ENCODE data around the gene CACFD1.

- TF ChIP-seq ARNTL (CRISPR knock-in tag; IDR thresholded peaks at IDR 0.05; ENCODE audit: borderline replicate concordance, low read depth) (no peak), ZNF70 (CRISPR knock-in tag; IDR thresholded peaks at IDR 0.05) (no peak), CSRNP3 (CRISPR knock-in tag; IDR thresholded peaks at IDR 0.05) (no peak), TSHZ2 (CRISPR knock-in tag; IDR thresholded peaks at IDR 0.05) (no peak), TOX (CRISPR knock-in tag; IDR thresholded peaks at IDR 0.05; ENCODE audit: borderline replicate concordance) (no peak), ISL1 (CRISPR knock-in tag; IDR thresholded peaks at IDR 0.05) (no peak), CREB5 (CRISPR knock-in tag; IDR thresholded peaks at IDR 0.05; ENCODE audit: low read depth) (no peak), PATZ1 (CRISPR knock-in tag; IDR thresholded peaks at IDR 0.05; ENCODE audit: borderline replicate concordance) (no peak), ZC3H10 (CRISPR knock-in tag; IDR thresholded peaks at IDR 0.05) (no peak)
Measured at GRCh38 chr9:133491656-133491925, 31.8 kb downstream of the CACFD1 start.

Data from SK-N-SH treated with all-trans-retinoic acid at 6 μM for 48 hours (cell line).